Uterus (tissue), 2 donors: Measurements from ENCODE around the gene RABAC1.

Experiments used
- CTCF ChIP-seq, 4 experiments: fragments of 200-600 bp in 2 of 4; fragments of 450-650 bp in 2 of 4; sonication (generic) in 2 of 4; IDR thresholded peaks; one replicate each; pipeline ENCODE4 v1.5.1; 2016 to 2019; ENCODE audit warnings: antibody characterized with exemption in 4 of 4, mild to moderate bottlenecking in 2 of 4, moderate library complexity in 1 of 4
- POLR2A ChIP-seq, 2 donors: fragments of 450-650 bp; IDR thresholded peaks; one replicate each; pipeline ENCODE4 v1.6.1; 2016; ENCODE audit warnings: antibody characterized with exemption in 2 of 2, mild to moderate bottlenecking in 1 of 2, moderate library complexity in 1 of 2

GRCh38 chr19:41928754-41929535, 30.2 kb downstream of the RABAC1 start:
- TF ChIP-seq CTCF (IDR thresholded peaks at IDR 0.05) (no peak), POLR2A (IDR thresholded peaks at IDR 0.05) (no peak)
